ENCODE data around the gene MFGE8. TPM values are rescaled to one million over a fixed set of nuclear protein-coding genes. Genes with fewer than 3 reads are reported as not detected.

The MFGE8 gene
- polyA plus RNA-seq, 1 of the 3 experiments (the other 2 are of a cell fraction): 247 TPM

DNA sequence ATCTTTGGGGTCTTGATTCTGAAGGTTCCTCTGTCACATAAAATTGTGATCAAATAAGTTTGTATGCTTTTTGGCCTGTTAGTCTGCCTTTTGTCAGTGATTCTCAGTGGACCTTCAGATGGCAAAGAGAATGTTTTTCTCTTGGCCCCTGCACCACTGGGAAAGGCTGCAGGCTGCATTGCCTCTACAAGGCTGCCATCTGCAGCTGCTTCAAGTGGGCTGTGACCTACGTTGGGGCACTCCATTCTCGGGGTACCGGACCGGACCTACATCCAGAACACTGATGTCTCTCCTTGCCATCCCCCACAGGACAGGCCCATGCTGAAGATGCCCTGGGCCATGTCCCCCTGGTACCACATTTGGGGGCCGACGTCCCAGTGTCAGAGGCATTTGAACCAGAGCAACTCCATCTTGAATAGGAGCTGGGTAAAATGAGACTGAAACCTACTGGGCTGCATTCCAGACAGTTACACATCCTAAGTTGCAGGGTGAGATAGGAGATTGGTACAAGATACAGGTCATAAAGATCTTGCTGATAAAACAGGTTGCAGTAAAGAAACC is 37.5 kb upstream of the MFGE8 start:
- CTCF ChIA-PET: no interaction called here
- H3K4me1 ChIP-seq (ENCODE audit: control insufficient read depth in 1 of 2, insufficient read depth in 2 of 2, low read depth in 1 of 2, low read length in 1 of 2): no peaks in the 10 kb centered on the region
- no peak overlapping the region for H3K4me3 ChIP-seq (ENCODE audit: low read depth in 2 of 2, low read length in 1 of 2)
- H3K9me3 ChIP-seq: no peaks in the 10 kb centered on the region
- H3K9me2 ChIP-seq: no peaks in the 10 kb centered on the region
- H3K79me2 ChIP-seq (ENCODE audit: insufficient read depth): no peaks in the 10 kb centered on the region
- no peak for DNase-seq
- H3K36me3 ChIP-seq (replicated peaks in 1 of 2; ENCODE audit: control insufficient read depth in 1 of 2, insufficient read depth in 2 of 2, low read length in 1 of 2): no peaks in the 10 kb centered on the region
- POLR2A ChIA-PET: no interaction called here
- TF ChIP-seq, protein P1, sequence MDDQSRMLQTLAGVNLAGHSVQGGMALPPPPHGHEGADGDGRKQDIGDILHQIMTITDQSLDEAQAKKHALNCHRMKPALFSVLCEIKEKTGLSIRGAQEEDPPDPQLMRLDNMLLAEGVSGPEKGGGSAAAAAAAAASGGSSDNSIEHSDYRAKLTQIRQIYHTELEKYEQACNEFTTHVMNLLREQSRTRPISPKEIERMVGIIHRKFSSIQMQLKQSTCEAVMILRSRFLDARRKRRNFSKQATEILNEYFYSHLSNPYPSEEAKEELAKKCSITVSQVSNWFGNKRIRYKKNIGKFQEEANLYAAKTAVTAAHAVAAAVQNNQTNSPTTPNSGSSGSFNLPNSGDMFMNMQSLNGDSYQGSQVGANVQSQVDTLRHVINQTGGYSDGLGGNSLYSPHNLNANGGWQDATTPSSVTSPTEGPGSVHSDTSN (IDR thresholded peaks at IDR 0.05): no peak
- TF ChIP-seq RXRA (IDR thresholded peaks at IDR 0.05; ENCODE audit: borderline replicate concordance, low read depth): no peak
- no peak for TF ChIP-seq JUND (IDR thresholded peaks at IDR 0.05)
- TF ChIP-seq, protein P2, sequence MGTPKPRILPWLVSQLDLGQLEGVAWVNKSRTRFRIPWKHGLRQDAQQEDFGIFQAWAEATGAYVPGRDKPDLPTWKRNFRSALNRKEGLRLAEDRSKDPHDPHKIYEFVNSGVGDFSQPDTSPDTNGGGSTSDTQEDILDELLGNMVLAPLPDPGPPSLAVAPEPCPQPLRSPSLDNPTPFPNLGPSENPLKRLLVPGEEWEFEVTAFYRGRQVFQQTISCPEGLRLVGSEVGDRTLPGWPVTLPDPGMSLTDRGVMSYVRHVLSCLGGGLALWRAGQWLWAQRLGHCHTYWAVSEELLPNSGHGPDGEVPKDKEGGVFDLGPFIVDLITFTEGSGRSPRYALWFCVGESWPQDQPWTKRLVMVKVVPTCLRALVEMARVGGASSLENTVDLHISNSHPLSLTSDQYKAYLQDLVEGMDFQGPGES (IDR thresholded peaks at IDR 0.05; ENCODE audit: low read depth, low read length): no peak
- TF ChIP-seq TAF1 (IDR thresholded peaks at IDR 0.05; ENCODE audit: borderline replicate concordance, low read depth, low read length): no peak
- H3K4me2 ChIP-seq: no peak overlapping the region
- no peak overlapping the region for H2AFZ ChIP-seq (ENCODE audit: low read depth)
- H3K27ac ChIP-seq (ENCODE audit: low read depth in 2 of 2, low read length in 1 of 2): no peak overlapping the region
- WGBS (ENCODE audit: low lambda C conversion rate): 82% methylated on average over 4 of the region's 6 CpGs
- H4K20me1 ChIP-seq (ENCODE audit: insufficient read depth): no peaks in the 10 kb centered on the region
- H3K27me3 ChIP-seq (ENCODE audit: insufficient read depth): no peaks in the 10 kb centered on the region
- no peak overlapping the region for H3K9ac ChIP-seq
- H3F3A ChIP-seq (replicated peaks; ENCODE audit: insufficient read depth): no peaks in the 10 kb centered on the region

DNA sequence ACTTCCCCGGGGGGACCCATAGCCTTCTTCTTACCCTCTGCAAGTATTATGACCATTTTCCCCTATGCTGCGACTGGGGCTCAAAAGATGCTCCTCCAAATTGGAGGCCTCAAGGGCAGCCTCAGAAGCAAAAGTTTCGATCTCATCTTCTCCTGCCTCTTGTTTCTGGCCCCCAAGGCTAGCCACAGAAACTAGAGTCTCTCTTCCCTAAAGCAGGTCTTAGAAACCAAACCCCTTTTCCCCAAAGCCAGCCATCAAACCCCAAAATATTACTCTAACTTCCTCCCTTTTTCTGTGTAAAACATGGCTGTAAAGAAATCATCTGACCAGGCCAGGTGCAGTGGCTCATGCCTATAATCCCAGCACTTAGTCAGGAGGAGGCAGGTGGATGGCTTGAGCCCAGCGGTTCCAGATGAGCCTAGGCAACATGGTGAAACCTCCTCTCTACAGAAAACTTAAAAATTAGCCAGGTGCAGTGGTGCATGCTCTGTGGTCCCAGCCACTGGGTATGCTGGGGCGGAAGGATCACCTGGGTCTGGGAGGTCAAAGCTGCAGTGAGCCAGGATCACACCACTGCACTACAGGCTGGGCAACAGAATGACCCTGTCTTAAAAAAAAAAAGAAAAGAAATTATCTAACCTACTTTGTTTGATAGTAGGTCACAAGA is 36.7 kb upstream of the MFGE8 start:
- H3K27me3 ChIP-seq (ENCODE audit: insufficient read depth): no peaks in the 10 kb centered on the region
- no peaks in the 10 kb centered on the region for H3K79me2 ChIP-seq (ENCODE audit: insufficient read depth)
- no peaks in the 10 kb centered on the region for H3F3A ChIP-seq (replicated peaks; ENCODE audit: insufficient read depth)
- H3K36me3 ChIP-seq (replicated peaks in 1 of 2; ENCODE audit: control insufficient read depth in 1 of 2, insufficient read depth in 2 of 2, low read length in 1 of 2): no peaks in the 10 kb centered on the region
- no peak overlapping the region for H3K4me3 ChIP-seq (ENCODE audit: low read depth in 2 of 2, low read length in 1 of 2)
- no peaks in the 10 kb centered on the region for H4K20me1 ChIP-seq (ENCODE audit: insufficient read depth)
- no peak overlapping the region for H3K4me2 ChIP-seq
- WGBS (ENCODE audit: low lambda C conversion rate): 66% methylated on average over 5 of the region's 5 CpGs
- H3K9me3 ChIP-seq: no peaks in the 10 kb centered on the region
- CTCF ChIA-PET: no interaction called here
- no peaks in the 10 kb centered on the region for H3K9me2 ChIP-seq
- H3K27ac ChIP-seq (ENCODE audit: low read depth in 2 of 2, low read length in 1 of 2): no peak overlapping the region
- no peaks in the 10 kb centered on the region for H3K4me1 ChIP-seq (ENCODE audit: control insufficient read depth in 1 of 2, insufficient read depth in 2 of 2, low read depth in 1 of 2, low read length in 1 of 2)
- DNase-seq: no peak
- POLR2A ChIA-PET: no interaction called here
- no peak overlapping the region for H2AFZ ChIP-seq (ENCODE audit: low read depth)
- no peak overlapping the region for H3K9ac ChIP-seq
- TF ChIP-seq MEF2A (IDR thresholded peaks at IDR 0.05; ENCODE audit: borderline replicate concordance, low read depth): no peak
- TF ChIP-seq, protein P3, sequence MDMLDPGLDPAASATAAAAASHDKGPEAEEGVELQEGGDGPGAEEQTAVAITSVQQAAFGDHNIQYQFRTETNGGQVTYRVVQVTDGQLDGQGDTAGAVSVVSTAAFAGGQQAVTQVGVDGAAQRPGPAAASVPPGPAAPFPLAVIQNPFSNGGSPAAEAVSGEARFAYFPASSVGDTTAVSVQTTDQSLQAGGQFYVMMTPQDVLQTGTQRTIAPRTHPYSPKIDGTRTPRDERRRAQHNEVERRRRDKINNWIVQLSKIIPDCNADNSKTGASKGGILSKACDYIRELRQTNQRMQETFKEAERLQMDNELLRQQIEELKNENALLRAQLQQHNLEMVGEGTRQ (IDR thresholded peaks at IDR 0.05; ENCODE audit: borderline replicate concordance, low read depth, low read length): no peak
- no peak for TF ChIP-seq JUND (IDR thresholded peaks at IDR 0.05)
- TF ChIP-seq POLR2AphosphoS5 (IDR thresholded peaks at IDR 0.05; ENCODE audit: low read depth, low read length): no peak
- TF ChIP-seq MXI1 (IDR thresholded peaks at IDR 0.05; ENCODE audit: low read depth, low read length): no peak
- no peak for TF ChIP-seq FOSL2 (IDR thresholded peaks at IDR 0.05; ENCODE audit: borderline replicate concordance, low read depth)
- TF ChIP-seq EP300 (IDR thresholded peaks at IDR 0.05; ENCODE audit: borderline replicate concordance in 1 of 2, low read depth in 1 of 2, low read length in 1 of 2): no peak
- TF ChIP-seq, protein P4, sequence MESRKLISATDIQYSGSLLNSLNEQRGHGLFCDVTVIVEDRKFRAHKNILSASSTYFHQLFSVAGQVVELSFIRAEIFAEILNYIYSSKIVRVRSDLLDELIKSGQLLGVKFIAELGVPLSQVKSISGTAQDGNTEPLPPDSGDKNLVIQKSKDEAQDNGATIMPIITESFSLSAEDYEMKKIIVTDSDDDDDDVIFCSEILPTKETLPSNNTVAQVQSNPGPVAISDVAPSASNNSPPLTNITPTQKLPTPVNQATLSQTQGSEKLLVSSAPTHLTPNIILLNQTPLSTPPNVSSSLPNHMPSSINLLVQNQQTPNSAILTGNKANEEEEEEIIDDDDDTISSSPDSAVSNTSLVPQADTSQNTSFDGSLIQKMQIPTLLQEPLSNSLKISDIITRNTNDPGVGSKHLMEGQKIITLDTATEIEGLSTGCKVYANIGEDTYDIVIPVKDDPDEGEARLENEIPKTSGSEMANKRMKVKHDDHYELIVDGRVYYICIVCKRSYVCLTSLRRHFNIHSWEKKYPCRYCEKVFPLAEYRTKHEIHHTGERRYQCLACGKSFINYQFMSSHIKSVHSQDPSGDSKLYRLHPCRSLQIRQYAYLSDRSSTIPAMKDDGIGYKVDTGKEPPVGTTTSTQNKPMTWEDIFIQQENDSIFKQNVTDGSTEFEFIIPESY (IDR thresholded peaks at IDR 0.05; ENCODE audit: borderline replicate concordance, low read depth): no peak
- TF ChIP-seq, protein P5, sequence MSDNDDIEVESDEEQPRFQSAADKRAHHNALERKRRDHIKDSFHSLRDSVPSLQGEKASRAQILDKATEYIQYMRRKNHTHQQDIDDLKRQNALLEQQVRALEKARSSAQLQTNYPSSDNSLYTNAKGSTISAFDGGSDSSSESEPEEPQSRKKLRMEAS (IDR thresholded peaks at IDR 0.05; ENCODE audit: low read depth): no peak
- no peak for TF ChIP-seq FOXM1 (IDR thresholded peaks at IDR 0.05; ENCODE audit: low read depth)
- TF ChIP-seq, protein P6, sequence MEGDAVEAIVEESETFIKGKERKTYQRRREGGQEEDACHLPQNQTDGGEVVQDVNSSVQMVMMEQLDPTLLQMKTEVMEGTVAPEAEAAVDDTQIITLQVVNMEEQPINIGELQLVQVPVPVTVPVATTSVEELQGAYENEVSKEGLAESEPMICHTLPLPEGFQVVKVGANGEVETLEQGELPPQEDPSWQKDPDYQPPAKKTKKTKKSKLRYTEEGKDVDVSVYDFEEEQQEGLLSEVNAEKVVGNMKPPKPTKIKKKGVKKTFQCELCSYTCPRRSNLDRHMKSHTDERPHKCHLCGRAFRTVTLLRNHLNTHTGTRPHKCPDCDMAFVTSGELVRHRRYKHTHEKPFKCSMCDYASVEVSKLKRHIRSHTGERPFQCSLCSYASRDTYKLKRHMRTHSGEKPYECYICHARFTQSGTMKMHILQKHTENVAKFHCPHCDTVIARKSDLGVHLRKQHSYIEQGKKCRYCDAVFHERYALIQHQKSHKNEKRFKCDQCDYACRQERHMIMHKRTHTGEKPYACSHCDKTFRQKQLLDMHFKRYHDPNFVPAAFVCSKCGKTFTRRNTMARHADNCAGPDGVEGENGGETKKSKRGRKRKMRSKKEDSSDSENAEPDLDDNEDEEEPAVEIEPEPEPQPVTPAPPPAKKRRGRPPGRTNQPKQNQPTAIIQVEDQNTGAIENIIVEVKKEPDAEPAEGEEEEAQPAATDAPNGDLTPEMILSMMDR (IDR thresholded peaks at IDR 0.05): no peak
- TF ChIP-seq RAD21 (IDR thresholded peaks at IDR 0.05; ENCODE audit: low read length): no peak
- no peak for TF ChIP-seq NFIC (IDR thresholded peaks at IDR 0.05; ENCODE audit: borderline replicate concordance)

Measured in SK-N-SH (cell line).